ENCODE data around the gene SUPT3H.

Gene SUPT3H

DNA sequence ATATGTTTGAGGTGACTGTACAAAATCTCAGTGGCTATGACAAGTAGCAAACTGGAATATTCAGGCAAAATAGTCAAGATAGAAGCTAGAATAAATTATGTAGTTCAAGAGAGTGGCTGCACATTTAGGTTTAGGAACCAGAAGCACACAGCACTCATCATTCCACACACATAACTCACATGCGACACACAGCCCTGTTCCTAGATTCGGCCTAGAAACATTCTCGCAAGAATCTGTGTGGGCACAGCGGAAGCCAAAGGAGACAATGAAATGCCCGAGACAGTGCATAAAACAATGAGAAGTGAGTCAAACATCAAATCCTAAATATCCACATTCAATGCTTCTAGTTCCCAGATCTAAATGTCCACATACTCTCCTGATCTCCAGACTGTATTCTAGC is 9.5 kb upstream of the SUPT3H start:
- DNase-seq = no peak

DNA sequence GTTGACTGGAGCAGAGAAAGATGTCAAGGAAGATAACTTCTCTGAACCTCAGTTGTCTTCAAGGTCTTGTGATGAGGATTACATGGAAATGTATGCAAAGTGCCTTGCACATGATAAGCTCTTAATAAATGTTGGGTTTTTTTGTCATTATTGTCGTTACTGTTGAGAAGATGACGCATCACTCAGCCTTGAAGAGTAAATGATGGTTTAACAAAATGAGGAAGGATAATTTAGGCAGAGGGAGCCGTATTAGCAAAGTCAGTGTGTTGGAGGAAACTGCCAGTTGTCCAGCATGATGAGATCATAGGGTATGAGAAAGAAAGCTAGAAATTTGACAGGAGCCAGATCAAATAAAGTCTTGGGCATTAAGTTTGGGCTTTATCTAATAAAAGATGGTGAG is 8.8 kb upstream of the SUPT3H start:
- no peak for DNase-seq

DNA sequence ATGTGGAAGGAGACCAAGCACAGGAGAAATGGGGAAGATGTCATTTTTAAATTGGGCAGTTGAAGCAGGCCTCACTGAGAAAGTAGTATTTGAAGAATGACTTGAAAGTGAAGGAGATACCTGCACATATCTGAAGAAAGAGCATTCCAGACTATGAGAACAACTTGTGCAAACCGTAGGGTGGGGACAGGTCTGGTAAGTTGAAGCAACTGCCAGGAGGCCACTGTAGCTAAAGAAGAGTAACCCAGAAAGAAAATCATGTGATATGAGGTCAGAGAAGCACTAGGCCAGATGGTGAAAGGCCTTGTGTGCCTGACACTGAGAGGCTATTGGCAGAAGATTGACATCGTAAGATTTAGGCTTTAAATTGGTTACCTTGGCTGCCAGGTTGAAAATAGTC is 4.7 kb upstream of the SUPT3H start:
- no peak for DNase-seq

DNA sequence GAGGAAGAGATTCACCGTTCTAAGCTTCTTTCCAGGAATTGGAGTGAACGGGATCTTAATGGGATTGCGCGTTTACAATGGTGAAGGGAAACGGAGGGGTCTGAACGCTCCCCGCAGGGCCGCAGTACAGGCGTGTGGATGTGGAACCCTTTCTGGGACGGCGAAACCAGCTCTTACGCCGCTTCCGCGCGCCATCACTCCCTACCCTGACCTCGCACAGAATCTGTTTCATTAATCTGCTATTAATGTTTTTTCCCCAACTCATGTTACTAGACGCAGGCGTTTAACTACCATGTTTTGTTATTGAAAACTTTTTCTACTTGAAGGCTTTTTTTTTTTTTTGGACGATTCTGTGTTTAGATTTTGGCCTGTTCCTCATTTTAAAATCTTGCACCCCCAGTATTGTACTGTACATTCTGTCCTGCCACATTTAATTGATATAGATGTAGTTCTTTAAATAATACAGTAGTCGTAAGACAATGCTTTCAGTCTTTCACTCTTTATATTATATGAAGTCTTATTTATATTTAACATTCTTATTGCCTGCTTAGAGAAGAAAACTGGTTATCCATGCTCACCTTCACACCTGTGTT is 696 bp upstream of the SUPT3H start:
- DNase-seq = no peak

DNA sequence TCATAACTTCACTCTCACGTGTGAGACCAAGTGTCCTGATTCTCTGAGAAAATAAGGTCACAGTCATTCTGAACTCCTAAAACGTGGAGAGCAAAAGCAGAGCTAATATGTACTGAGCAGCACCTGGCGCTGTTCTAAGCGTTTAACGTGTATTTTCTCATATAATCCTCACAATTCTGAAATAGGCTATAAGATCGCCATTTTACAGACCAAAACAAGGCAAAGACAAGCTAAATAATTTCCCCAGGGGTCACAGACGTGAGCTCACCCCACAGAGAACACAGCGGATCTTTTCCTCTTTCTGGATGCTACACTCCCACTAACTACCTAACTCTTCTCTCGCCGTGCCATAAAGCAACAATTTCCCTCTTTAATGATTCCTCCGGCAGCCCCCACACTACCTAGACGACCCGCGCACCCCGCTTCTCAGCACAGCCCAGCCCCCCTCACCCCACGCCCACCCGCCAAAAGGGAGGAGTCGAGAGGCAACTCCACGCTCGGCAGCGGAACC is 636 bp downstream of the SUPT3H start:
- peak in 1 of 2 experiments; percentile 88 for DNase-seq

DNA sequence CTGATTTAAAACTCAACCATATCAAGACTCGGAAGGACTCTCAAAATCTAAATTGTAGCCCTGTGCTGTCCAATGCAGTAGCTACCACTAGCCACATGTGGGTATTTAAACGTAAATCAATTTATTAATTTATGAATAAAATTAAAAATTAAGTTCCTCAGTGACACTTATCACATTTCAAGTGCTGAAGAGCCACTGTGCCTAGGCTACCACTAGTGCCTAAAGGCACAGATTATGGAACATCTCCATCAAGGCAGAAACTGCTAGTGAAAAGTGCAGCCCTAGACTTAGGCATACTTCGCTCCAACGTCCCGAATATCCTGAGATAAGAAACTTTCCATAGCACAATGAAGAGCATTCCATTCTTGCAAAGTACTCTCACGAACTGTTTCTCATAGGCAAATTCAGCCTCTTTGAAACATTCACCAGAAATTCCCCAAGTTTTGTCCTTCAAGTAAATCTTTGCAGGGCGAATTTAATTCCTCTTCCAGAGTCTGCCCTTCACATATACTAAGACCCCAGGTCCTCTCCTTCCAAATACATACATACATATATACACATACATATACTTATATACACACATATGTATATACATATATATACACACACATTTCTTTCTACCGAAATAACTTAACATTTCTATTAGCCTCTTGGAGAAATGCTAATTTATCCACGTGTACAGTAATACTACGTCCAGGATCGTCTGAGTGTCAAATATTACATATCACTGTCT is 1.3 kb downstream of the SUPT3H start:
- DNase-seq = no peak

DNA sequence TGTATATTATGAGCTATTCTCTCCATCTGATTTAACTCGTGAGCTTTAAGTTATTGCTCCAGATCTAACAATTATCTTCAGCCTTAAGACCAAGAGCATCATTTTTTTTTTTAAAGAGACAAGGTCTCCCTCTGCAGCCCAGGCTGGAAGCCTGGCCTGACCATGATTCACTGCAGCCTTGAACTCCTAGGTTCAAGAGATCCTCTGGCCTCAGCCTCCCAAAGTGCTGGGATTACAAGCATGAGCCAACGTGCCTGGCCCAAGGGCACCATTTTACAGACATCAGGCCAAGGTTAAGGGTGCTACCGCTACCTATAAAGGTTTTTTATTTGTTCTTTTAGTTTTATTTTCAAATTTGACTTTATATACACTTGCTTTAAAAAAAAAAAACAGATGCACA is 2.3 kb downstream of the SUPT3H start:
- DNase-seq = no peak

DNA sequence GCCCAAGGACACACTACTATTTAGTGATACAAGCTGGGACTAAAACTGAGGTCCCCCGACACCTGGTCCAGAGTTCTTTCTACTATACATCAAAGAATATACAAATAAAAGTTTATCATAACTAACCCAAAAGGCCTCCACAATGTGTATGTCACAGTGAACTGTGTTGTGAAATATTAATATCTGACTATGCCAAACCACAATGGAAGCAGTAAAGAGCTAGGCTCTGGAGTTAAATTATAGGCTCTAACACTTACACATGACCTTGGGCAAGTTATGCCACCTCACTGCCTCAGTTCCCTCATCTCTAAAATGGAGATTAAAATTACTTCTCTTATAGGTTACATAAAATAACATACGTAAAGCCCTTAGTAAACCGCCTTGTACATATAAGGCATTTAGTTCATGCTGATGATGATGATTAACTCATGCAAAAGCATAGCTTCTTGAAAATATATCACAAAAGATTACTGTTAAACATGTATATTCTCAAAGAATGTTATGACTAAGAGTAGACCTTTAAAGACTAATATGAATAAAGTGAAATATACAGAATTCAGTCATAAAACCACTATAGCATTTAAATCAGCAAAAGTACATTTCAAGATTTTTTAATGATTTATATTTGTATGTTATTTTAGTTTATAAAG is 5.7 kb downstream of the SUPT3H start:
- DNase-seq = no peak

DNA sequence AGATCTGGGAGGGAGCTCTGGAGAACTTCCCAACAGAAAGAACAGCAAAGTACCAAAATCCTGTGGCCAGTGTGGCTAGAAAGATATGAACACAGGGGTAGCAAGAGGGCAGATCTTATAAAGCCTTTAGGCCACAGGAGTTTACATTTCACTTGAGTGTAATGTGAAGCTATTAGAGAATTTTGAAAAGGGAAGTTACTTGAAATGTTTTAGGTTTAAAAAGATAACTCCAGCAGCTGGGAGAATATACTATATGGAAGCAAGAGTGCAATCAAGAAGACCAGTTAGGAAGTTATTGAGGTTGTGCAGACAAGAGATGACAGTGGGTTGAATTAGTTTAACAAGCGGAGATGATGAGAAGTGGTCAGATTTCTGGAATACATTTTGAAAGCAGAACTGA is 7.9 kb downstream of the SUPT3H start:
- no peak for DNase-seq

DNA sequence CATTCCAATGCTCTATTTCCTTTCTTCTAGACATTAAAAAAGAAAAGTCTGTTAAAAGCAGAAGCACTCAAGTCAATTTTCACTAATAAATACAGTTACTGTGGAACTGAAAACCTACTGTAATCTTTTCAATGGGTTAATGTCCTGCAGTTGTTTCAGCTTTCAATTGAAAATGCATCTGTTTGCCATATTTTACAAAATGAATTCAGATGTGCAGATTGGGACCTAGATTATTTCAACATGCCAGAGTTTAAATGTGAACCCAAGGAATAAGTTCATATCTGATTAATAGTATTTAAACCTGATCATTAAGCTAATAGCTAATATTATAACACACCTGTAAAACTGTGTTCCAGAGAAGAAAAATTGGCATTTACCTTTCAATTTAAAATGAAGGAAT is 9.7 kb downstream of the SUPT3H start:
- no peak for DNase-seq

DNA sequence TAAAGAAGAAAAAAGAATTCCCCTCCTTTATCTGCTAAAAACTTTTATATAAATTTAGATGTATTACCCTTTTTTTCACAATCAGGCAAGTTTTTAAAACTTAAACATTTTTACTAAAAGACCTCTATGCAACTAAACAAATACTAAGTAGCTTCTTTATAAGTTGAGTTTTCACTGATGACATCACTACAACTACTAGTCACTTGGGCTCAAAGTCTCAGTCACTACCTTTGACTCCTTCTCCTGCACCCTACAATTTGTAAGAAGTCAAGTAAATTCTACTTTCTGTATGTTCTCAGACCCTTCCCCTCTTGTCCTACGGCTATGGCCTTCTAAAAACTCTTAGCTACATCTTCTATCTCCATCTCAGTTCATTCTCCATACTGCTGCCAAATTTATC is 11.2 kb downstream of the SUPT3H start:
- DNase-seq = no peak

DNA sequence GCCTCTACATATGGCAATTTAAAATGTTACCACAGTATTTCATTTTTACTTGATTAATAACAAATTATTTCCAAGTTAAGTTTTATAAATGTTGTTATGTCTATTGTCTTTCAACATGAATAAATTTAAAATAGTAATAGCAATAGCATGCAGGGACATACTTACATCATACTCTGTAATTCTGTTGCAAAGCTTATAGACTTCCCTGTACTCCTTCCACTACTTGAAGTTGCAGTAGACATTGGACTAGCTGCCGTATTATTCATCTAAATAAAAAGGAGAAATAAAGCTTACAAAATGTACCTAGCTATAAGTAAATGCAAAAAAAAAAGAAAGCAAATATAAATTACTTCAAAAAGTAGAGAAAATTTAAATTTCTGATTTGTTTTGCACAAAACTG is 12.7 kb downstream of the SUPT3H start:
- DNase-seq = no peak

DNA sequence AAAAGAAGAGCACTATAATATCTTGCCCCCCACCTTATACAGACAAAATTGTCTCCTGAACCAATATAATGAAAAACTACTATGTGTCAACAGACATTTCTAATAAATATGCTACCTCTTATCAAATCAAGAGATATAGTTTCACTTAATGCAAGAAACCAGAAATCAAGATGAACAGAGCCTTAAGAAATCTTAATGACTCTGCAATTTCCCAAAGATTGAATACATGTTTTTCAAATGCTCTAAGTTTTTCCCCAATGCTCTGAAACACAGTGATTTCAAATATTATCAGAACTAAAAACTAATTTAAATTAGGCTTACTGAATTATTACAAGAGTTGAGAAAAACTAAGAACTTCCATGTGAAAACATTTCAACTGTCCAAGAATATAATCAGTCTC is 13.3 kb downstream of the SUPT3H start:
- DNase-seq = no peak

DNA sequence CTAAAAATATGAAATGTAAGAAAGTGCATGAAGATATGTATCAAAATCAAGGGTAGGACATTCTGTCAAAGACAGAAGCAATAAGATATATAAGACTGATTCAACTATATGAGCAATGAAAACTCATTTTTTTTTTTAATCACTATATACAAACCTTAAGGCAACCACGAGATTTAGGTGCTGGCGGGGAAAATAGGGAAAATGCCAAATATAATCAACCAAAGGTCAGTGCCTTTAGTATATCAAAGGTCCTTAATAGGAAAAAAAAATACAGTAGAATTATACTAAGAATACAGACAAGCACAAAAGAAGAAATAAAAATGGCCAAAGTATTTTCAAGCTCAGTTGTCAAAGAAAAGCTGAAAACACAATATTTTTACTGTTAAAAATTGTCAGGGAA is 24.1 kb downstream of the SUPT3H start:
- no peak for DNase-seq

DNA sequence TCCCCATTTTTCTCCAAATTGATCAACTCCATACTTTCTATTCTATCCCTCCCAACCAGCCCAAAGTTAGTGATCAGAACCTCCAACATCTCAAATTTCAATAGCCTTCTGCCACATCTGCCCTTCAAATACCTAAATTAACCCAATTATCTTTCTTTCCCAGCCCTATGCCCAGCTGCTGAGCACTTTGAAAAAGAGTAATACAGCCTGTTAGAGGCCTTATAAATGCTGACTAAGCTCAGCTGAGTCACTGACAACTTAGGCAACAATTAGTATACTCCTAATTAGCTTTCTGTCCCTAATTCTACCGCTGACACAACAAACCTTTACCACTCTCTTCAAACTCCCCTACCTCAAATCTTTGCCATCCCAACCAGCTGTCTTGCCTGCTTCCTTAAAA is 26.1 kb downstream of the SUPT3H start:
- DNase-seq = no peak

DNA sequence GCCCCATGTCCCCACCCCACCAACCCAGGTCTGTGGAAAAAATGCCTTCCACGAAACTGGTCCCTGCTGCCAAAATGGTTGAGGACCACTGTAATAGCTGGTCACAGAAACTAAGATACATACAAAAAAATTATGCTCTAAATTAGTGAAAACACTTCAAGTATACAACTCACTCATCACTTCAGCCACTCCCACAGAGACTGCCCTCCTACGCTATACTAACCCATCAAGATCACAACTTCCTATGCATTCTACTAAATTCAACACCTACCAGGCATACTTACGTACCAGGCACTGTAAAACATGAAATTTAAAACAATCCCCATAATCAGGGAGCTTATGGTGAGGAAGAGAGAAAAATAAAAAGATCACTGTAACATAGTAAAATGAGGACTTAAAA is 26.7 kb downstream of the SUPT3H start:
- no peak for DNase-seq

DNA sequence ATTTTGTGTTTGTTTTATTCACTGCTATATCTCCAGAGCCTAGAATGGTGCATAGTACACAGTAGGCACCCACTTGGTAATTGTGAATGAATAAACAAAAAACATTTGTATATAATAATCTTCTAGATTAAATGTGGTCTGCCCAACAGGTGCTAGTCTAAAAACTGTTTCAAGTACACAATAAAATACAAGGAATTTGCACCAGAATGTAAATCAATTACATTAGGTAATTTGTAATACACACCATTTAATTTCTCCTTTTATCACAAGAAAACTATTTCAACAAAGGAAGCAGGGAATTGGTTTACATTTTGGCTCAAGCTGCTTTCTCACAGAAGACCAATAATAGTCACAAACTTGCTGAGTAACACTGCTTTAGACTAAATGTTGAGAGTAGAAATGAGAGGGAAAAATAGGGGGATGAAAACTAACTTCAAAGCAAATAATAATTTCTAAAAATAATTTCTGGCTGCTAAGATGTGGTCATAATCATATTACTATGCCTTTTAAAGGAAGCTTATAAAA is 27.5 kb downstream of the SUPT3H start:
- no peak for DNase-seq

DNA sequence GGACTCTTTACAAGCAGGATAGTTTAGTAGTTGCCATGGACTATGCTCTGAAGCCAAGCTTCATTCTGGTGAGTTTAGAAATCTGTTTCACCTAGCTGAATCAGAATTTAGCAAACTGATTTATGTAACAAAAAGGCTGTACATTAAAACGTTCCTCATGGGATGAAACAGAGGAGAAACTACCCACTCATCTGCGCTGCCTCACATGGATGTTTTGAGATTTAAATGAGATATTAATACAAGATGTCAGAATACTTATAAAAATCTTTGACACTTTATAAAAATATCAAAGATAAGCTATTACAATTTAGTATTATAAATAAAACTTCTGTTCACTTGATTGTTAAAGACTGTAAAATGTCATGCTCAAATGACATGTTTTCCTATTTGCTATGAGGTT is 32.8 kb downstream of the SUPT3H start:
- DNase-seq = no peak

DNA sequence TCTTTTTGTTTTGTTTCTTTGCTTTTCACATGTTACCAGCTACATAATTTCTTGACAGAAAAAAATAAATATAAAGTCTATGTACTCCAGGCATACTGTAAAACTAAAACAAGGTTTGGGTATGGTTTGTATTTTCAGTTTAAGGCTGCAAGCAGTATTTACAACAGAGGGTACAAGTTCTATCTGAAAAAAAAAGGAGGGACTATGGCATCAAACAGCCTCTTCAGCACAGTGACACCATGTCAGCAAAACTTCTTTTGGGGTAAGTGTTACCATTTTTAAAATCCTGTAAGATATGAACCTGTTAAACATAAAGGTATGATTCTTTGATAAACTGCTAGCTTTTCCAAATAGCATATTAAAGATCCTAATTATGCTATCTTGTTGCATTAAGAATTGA is 49.2 kb downstream of the SUPT3H start:
- no peak for DNase-seq

DNA sequence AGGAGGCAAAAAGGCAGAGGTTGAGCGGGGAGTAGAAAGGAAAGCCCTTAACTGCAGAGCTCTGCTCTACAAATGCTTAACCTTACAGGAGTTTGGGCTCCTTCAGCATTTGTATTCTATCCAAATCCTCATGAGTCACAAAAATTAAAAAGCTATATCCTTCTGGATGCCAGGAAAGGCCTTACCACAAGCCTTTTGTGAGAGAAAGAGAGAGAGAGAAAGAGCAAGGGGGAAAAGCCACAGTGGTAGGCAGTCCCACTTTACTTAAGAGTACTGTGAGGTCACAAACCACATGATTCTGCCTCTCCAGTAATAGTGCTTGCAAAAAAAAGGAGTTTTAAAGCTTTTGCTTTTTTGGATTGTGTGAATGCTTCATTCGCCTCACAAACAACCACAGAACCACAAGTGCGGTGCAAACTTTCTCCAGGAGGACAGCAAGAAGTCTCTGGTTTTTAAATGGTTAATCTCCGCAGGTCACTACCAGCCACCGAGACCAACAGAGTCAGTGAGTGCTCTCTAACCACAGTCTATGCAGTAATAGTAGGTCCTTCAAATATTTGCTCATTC is 49.7 kb downstream of the SUPT3H start, which contains the start of gene RUNX2:
Gene RUNX2, plus strand, starts transcription at position 375 of the 567 bp plus-strand sequence. CDS start 397 bp downstream, outside the sequence.
- DNase-seq = peak in 1 of 2 experiments; percentile 31

DNA sequence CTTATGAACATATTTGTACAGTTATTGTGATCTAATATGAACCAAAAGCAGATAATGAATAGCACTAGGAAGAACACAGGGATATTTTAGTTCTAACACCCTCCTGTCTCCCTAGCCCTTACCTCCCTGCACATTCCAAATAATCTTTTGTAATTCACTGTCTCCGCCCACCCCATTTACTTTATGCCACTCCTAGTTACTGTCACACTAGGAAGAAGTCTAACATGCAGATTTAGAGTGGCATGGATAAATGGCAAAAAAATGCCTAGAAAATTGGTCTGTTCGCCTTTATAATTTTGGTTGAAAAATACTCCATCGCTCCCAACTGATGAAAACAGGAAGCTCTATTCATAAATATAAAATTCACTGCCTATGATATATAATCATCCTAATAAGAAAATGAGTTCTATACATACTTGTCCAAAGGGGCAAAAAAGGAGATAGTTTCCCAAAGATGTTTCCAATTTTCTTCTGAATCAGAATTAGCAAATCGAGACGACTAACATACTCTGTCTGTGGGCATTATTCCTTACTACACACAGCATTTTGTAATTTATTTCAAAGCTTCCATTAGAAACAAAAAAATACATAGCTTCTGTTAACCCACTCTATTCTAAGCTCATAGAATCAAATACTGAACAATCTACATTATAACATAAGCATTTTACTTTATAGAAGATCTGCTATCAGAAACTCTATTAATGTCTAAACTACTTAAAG is 50.9 kb downstream of the SUPT3H start:
- DNase-seq = no peak

DNA sequence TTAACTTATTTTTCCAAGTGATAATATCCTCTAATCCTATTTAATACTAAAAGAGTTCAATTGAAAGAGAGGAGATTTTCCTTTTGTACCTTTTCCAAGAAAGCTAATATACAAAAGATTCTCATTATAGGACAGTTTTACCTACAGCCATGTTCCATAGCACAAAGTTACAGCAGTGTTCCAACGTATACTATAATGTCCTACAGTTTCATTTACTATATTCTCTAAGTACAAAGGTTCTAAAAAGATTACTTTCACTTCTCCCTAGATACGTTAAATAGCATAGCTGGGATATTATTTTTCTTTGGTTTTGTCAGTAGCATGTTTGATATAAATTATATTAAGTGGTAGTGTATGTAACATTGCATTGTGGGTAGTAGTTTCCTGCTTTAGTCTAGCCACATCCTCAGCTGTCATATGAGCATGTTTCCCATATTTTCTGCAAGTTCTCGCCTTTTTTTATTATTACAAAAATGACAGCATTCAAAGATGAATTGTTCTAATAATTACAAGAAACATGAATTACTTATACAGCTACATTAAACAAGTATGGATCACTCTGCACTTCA is 54.0 kb downstream of the SUPT3H start:
- no peak for DNase-seq

DNA sequence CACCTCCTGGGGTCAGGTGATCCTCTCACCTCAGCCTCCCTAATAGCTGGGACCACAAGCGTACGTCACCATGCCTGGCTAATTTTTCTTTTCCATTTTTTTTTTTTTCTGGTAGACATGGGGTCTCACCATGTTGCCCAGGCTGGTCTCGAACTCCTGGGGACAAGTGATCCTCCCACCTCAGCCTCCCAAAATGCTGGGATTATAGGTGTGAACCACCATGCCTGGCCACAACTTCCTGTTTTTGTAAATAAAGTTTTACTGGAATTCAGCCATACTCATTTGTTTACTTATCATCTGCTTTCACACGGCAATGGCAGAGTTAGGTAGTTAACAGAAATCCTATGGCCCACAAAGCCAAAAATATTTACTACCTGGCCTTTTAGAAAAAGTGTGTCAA is 57.4 kb downstream of the SUPT3H start:
- no peak for DNase-seq

Data from activated T-cell treated with anti-CD3 and anti-CD28 coated beads, Interleukin-2, amount 50 U/mL, for 48 hours (primary cell).